Panc1 (cell line): ENCODE results near the gene ELFN1. TPM values are rescaled to one million over a fixed set of nuclear protein-coding genes. Genes with fewer than 3 reads are reported as not detected.

Experiments used
- ATAC-seq: fragments of 200-7000 bp; cut with Tn5 transposase; 2 replicates; pipeline ENCODE4 v1.9.1; 2020; ENCODE audit warnings: mild to moderate bottlenecking, moderate library complexity
- BruUV-seq: library from RNA; stranded (reverse); fragments of 400-500 nt; replicated peaks from 2 replicates; lab custom pipeline; 2021; lab: Mats Ljungman, UMichigan
- CTCF ChIA-PET: fragments of 300-600 bp; sonication (Branson Sonifier 250); formaldehyde crosslinking; loops from one replicate; lab custom pipeline; 2022; ENCODE audit warnings: antibody characterized with exemption; lab: Charles Lee
- POLR2A ChIA-PET: fragments of 300-600 bp; sonication (Branson Sonifier 250); formaldehyde crosslinking; loops from one replicate; lab custom pipeline; 2022; ENCODE audit warnings: antibody characterized with exemption; lab: Charles Lee
- DNase-seq: peaks from one replicate; pipeline ENCODE4 v3.0.0-alpha.2; 2010; ENCODE audit warnings: low read depth, low spot score
- H3K27ac ChIP-seq: 2 replicates; pipeline ENCODE4 v1.5.1; 2011; ENCODE audit warnings: mild to moderate bottlenecking, low read length, inconsistent platforms
- H3K27me3 ChIP-seq: fragments of 200-500 bp; sonication (Bioruptor generic); 2 replicates; pipeline ENCODE4 v1.6.0; 2014; ENCODE audit warnings: low read length, inconsistent platforms; ENCODE audit not compliant: control insufficient read depth, insufficient read depth
- H3K36me3 ChIP-seq: fragments of 200-500 bp; sonication (Bioruptor generic); 2 replicates; pipeline ENCODE4 v1.5.1; 2014; ENCODE audit warnings: inconsistent platforms, mild to moderate bottlenecking, low read length, moderate library complexity; ENCODE audit not compliant: control insufficient read depth, insufficient read depth
- H3K4me1 ChIP-seq: 2 replicates; pipeline ENCODE4 v1.5.1; 2011; ENCODE audit warnings: inconsistent platforms, mild to moderate bottlenecking, low read length, moderate library complexity; ENCODE audit not compliant: control insufficient read depth, insufficient read depth
- H3K4me3 ChIP-seq, 2 experiments: 2 replicates each; pipeline ENCODE4 v1.5.1; 2011 to 2012; ENCODE audit warnings: low read depth in 2 of 2, low read length in 2 of 2, mild to moderate bottlenecking in 2 of 2, inconsistent platforms in 1 of 2, moderate library complexity in 1 of 2
- H3K9me3 ChIP-seq: fragments of 200-500 bp; sonication (Bioruptor generic); 2 replicates; pipeline ENCODE4 v1.5.1; 2014; ENCODE audit warnings: low read depth, mild to moderate bottlenecking, inconsistent platforms, low read length, moderate library complexity; ENCODE audit not compliant: control insufficient read depth, insufficient read depth
- POLR2AphosphoS5 ChIP-seq: IDR thresholded peaks from 2 replicates; pipeline ENCODE4 v1.6.1; 2012; ENCODE audit warnings: mild to moderate bottlenecking, low read depth, low read length, moderate library complexity
- SIN3A ChIP-seq: IDR thresholded peaks from 2 replicates; pipeline ENCODE4 v1.6.1; 2012; ENCODE audit warnings: low read depth, mild to moderate bottlenecking, low read length, moderate library complexity, borderline replicate concordance; ENCODE audit not compliant: insufficient read depth
- TCF7L2 ChIP-seq: IDR thresholded peaks from 2 replicates; pipeline ENCODE4 v1.6.1; 2011; ENCODE audit warnings: mild to moderate bottlenecking, low read depth, low read length, inconsistent platforms
- in situ Hi-C: cut with HindIII; loops from 2 replicates; pipeline ENCODE4 v1.10.0; 2016; ENCODE audit warnings: low sequenced_read_pairs, low pct_unique_long_range_greater_than_20kb
- intact Hi-C: fragments of 100-400 bp; cut with micrococcal nuclease; formaldehyde crosslinking; loops from one replicate; pipeline ENCODE4 v1.10.0; 2022; ENCODE audit not compliant: unreplicated experiment
- total RNA-seq: library from RNA; stranded (reverse); gene quantifications from one replicate; pipeline ENCODE4 v1.2.1, GENCODE V29; 2021; ENCODE audit not compliant: unreplicated experiment
- TF ChIP-seq, protein P1 (sequence below): fragments of 450-650 bp; IDR thresholded peaks from 2 replicates; pipeline ENCODE4 v1.5.1; 2017; ENCODE audit warnings: mild to moderate bottlenecking
- TF ChIP-seq, protein P2 (sequence below), 2 experiments: IDR thresholded peaks; 2 replicates each; pipeline ENCODE4 v1.6.1; 2011 to 2012; ENCODE audit warnings: low read depth in 2 of 2, control low read depth in 1 of 2, low read length in 1 of 2, mild to moderate bottlenecking in 1 of 2, moderate library complexity in 1 of 2; ENCODE audit not compliant: insufficient read depth in 1 of 2

Gene ELFN1
- total RNA-seq, 1 experiment from 2014 or later = 39.0 TPM

DNA sequence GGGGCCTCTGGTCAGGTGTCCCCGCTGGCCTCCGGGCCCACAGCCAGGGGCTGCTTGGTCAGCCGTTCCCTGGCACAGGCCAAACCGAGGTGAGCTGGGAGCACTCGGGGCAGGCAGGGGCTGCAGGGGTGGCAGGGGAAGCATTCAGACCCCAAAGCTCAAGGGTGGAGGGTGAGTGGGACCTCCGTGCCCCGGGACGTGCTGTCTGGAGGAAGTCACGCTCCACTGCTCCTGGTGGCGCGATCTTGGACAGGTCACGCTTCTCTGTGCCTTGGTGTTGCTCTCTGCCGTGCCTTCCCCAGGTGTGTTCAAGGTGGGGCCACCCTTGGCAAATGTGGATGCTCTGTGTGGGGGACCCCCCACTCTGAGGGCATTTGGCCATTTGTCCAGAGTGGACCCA, 24.6 kb upstream of the ELFN1 start:
- Histone ChIP-seq H3K36me3 (no peaks in the 10 kb centered on the region), H3K27ac (no peak overlapping the region), H3K4me3 (no peak overlapping the region), H3K9me3 (no peaks in the 10 kb centered on the region), H3K27me3 (no peaks in the 10 kb centered on the region; the same call in 1 of the 2 replicates), H3K4me1 (peaks cover 6% of the 10 kb centered on the region)
- ATAC-seq (no peak), DNase-seq (no peak)
- TF ChIP-seq, protein P1, sequence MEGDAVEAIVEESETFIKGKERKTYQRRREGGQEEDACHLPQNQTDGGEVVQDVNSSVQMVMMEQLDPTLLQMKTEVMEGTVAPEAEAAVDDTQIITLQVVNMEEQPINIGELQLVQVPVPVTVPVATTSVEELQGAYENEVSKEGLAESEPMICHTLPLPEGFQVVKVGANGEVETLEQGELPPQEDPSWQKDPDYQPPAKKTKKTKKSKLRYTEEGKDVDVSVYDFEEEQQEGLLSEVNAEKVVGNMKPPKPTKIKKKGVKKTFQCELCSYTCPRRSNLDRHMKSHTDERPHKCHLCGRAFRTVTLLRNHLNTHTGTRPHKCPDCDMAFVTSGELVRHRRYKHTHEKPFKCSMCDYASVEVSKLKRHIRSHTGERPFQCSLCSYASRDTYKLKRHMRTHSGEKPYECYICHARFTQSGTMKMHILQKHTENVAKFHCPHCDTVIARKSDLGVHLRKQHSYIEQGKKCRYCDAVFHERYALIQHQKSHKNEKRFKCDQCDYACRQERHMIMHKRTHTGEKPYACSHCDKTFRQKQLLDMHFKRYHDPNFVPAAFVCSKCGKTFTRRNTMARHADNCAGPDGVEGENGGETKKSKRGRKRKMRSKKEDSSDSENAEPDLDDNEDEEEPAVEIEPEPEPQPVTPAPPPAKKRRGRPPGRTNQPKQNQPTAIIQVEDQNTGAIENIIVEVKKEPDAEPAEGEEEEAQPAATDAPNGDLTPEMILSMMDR = no peak
- in situ Hi-C loops = no loop called here
- POLR2A ChIA-PET = no interaction called here
- CTCF ChIA-PET = interaction anchor here (0.6 kb wide), 1 partner anchor 19 kb away, joined by 5 read pairs; no protein-coding TSS in a partner anchor
- intact Hi-C loops = no loop called here
- no TSS peak for BruUV-seq

DNA sequence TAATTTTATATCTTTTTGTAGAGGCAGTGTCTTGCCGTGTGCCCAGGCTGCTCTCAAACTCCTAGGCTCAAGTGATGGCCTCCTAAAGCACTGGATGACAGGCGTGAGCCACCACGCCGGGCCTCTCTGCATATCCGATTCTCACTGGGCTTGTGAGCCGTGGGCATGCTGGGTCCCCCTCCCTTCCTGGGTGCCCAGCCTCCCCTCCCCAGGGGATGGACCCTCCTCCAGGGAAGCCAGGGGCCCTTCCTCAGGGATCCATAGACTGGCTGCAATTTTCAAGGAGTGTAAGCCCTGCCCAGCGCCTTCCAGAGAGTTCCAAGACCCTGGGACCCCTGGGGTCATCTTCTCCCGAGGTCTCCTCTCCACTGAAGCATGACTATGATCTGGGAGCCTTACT, 23.7 kb upstream of the ELFN1 start:
- in situ Hi-C loops = no loop called here
- ATAC-seq = no peak
- no TSS peak for BruUV-seq
- H3K4me1 ChIP-seq = peaks cover 4% of the 10 kb centered on the region
- no peaks in the 10 kb centered on the region for H3K36me3 ChIP-seq
- TF ChIP-seq SIN3A (no peak), POLR2AphosphoS5 (no peak), TCF7L2 (no peak)
- TF ChIP-seq, protein P1 = no peak
- TF ChIP-seq, protein P2, sequence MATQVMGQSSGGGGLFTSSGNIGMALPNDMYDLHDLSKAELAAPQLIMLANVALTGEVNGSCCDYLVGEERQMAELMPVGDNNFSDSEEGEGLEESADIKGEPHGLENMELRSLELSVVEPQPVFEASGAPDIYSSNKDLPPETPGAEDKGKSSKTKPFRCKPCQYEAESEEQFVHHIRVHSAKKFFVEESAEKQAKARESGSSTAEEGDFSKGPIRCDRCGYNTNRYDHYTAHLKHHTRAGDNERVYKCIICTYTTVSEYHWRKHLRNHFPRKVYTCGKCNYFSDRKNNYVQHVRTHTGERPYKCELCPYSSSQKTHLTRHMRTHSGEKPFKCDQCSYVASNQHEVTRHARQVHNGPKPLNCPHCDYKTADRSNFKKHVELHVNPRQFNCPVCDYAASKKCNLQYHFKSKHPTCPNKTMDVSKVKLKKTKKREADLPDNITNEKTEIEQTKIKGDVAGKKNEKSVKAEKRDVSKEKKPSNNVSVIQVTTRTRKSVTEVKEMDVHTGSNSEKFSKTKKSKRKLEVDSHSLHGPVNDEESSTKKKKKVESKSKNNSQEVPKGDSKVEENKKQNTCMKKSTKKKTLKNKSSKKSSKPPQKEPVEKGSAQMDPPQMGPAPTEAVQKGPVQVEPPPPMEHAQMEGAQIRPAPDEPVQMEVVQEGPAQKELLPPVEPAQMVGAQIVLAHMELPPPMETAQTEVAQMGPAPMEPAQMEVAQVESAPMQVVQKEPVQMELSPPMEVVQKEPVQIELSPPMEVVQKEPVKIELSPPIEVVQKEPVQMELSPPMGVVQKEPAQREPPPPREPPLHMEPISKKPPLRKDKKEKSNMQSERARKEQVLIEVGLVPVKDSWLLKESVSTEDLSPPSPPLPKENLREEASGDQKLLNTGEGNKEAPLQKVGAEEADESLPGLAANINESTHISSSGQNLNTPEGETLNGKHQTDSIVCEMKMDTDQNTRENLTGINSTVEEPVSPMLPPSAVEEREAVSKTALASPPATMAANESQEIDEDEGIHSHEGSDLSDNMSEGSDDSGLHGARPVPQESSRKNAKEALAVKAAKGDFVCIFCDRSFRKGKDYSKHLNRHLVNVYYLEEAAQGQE (IDR thresholded peaks at IDR 0.05; ENCODE audit: insufficient read depth in 1 of 2, low read depth in 2 of 2, low read length in 1 of 2) = no peak
- no peak overlapping the region for H3K27ac ChIP-seq
- ChIA-PET POLR2A (no interaction called here), CTCF (interaction anchor here (0.6 kb wide), 1 partner anchor 367 kb away, joined by 4 read pairs; no protein-coding TSS in a partner anchor)
- DNase-seq = no peak
- intact Hi-C loops = no loop called here
- H3K9me3 ChIP-seq = no peaks in the 10 kb centered on the region
- no peaks in the 10 kb centered on the region; the same call in 1 of the 2 replicates for H3K27me3 ChIP-seq
- no peak overlapping the region for H3K4me3 ChIP-seq
